H1 (cell line): ENCODE results near the gene NSUN2. TPM values are rescaled to one million over a fixed set of nuclear protein-coding genes. Genes with fewer than 3 reads are reported as not detected.

Experiments
- ASH2L ChIP-seq: fragments of 200-600, 300-600 bp; sonication (generic); IDR thresholded peaks from one replicate; pipeline ENCODE4 v1.7.1; 2017; ENCODE audit warnings: low read length
- EZH2 ChIP-seq: fragments of 200-600 bp; sonication (generic); IDR thresholded peaks from 2 replicates; pipeline ENCODE4 v1.7.1; 2012; ENCODE audit warnings: low read depth, mild to moderate bottlenecking, moderate library complexity, low read length, inconsistent platforms; ENCODE audit not compliant: severe bottlenecking
- GTF2F1 ChIP-seq: IDR thresholded peaks from 2 replicates; pipeline ENCODE4 v1.6.1; 2012; ENCODE audit warnings: low read depth, low read length, improper control_type of control experiment, borderline replicate concordance
- MAX ChIP-seq: IDR thresholded peaks from 2 replicates; pipeline ENCODE4 v1.6.1; 2012; ENCODE audit warnings: inconsistent platforms
- polyA plus RNA-seq, 7 experiments: library from polyadenylated mRNA; depleted of rRNA in 3 of 7; stranded (reverse) in 5 of 7; unstranded in 2 of 7; fragments of >200 nt in 5 of 7; fragments of 200-250 nt in 2 of 7; gene quantifications; 1 replicate in 5 of 7; 2 replicates in 1 of 7; 4 replicates in 1 of 7; pipeline versions ENCODE4 v1.2.1 to v1.2.3, GENCODE V29; 2011 to 2013; ENCODE audit warnings: missing spikeins in 2 of 7, mixed read lengths in 2 of 7
- total RNA-seq: library from RNA; stranded (reverse); fragmentation: NEBNext Ultra II Directional; extraction: Animal tissue kit (Norgen Biotek cat#: 25700); gene quantifications from 2 replicates; pipeline ENCODE4 v1.2.1, GENCODE V29; 2021

Gene NSUN2
- total and polyA plus RNA-seq, 2 of the 8 experiments (the other 6 are each of a cell fraction or from before 2014, with no cell fraction given): 47.3 to 94.7 TPM

- no peak for TF ChIP-seq ASH2L
- TF ChIP-seq EZH2: no peak
- TF ChIP-seq MAX: no peak
- no peak for TF ChIP-seq GTF2F1
These were observed 6.3 kb downstream of the NSUN2 start (continued) for GRCh38 chr5:6626508-6626907.
